ENCODE results near the gene NAT9.

DNA sequence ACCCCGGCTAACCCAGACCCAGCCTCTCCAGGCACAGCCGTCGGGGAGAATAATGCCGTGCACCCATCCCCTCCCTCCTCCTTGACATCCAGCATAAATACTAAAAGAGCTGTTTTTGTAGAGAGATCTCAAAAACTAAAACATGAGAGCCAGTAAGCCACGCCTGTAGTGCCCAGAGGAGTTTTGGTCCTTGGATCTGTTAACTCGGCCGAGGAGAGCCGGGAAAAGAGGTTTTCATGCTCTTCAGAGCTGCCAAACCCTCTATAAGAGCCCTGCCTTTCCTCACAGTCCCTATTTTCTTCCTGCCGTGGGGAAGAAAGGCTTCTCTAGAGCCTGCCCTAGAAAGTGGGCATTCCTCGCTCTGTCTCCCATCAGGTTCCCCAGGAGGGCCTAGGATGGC is 30.2 kb upstream of the NAT9 start:
- TF ChIP-seq, protein P1, sequence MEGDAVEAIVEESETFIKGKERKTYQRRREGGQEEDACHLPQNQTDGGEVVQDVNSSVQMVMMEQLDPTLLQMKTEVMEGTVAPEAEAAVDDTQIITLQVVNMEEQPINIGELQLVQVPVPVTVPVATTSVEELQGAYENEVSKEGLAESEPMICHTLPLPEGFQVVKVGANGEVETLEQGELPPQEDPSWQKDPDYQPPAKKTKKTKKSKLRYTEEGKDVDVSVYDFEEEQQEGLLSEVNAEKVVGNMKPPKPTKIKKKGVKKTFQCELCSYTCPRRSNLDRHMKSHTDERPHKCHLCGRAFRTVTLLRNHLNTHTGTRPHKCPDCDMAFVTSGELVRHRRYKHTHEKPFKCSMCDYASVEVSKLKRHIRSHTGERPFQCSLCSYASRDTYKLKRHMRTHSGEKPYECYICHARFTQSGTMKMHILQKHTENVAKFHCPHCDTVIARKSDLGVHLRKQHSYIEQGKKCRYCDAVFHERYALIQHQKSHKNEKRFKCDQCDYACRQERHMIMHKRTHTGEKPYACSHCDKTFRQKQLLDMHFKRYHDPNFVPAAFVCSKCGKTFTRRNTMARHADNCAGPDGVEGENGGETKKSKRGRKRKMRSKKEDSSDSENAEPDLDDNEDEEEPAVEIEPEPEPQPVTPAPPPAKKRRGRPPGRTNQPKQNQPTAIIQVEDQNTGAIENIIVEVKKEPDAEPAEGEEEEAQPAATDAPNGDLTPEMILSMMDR (conservative IDR thresholded peaks at IDR 0.05; ENCODE audit: low read depth in 2 of 2): no peak
- TF ChIP-seq EZH2 (IDR thresholded peaks at IDR 0.05; ENCODE audit: low read depth, unreplicated experiment) (no peak), JUNB (IDR thresholded peaks at IDR 0.05; ENCODE audit: unreplicated experiment) (no peak), EZH2phosphoT487 (IDR thresholded peaks at IDR 0.05; ENCODE audit: unreplicated experiment) (no peak), CREB1 (CRISPR knock-in tag; IDR thresholded peaks at IDR 0.05; ENCODE audit: low read depth) (no peak), ZNF331 (CRISPR knock-in tag; IDR thresholded peaks at IDR 0.05; ENCODE audit: low read depth) (no peak), POLR2AphosphoS5 (IDR thresholded peaks at IDR 0.05; ENCODE audit: low read depth) (no peak), NANOG (IDR thresholded peaks at IDR 0.05; ENCODE audit: borderline replicate concordance) (no peak)
- TF ChIP-seq, protein P2, sequence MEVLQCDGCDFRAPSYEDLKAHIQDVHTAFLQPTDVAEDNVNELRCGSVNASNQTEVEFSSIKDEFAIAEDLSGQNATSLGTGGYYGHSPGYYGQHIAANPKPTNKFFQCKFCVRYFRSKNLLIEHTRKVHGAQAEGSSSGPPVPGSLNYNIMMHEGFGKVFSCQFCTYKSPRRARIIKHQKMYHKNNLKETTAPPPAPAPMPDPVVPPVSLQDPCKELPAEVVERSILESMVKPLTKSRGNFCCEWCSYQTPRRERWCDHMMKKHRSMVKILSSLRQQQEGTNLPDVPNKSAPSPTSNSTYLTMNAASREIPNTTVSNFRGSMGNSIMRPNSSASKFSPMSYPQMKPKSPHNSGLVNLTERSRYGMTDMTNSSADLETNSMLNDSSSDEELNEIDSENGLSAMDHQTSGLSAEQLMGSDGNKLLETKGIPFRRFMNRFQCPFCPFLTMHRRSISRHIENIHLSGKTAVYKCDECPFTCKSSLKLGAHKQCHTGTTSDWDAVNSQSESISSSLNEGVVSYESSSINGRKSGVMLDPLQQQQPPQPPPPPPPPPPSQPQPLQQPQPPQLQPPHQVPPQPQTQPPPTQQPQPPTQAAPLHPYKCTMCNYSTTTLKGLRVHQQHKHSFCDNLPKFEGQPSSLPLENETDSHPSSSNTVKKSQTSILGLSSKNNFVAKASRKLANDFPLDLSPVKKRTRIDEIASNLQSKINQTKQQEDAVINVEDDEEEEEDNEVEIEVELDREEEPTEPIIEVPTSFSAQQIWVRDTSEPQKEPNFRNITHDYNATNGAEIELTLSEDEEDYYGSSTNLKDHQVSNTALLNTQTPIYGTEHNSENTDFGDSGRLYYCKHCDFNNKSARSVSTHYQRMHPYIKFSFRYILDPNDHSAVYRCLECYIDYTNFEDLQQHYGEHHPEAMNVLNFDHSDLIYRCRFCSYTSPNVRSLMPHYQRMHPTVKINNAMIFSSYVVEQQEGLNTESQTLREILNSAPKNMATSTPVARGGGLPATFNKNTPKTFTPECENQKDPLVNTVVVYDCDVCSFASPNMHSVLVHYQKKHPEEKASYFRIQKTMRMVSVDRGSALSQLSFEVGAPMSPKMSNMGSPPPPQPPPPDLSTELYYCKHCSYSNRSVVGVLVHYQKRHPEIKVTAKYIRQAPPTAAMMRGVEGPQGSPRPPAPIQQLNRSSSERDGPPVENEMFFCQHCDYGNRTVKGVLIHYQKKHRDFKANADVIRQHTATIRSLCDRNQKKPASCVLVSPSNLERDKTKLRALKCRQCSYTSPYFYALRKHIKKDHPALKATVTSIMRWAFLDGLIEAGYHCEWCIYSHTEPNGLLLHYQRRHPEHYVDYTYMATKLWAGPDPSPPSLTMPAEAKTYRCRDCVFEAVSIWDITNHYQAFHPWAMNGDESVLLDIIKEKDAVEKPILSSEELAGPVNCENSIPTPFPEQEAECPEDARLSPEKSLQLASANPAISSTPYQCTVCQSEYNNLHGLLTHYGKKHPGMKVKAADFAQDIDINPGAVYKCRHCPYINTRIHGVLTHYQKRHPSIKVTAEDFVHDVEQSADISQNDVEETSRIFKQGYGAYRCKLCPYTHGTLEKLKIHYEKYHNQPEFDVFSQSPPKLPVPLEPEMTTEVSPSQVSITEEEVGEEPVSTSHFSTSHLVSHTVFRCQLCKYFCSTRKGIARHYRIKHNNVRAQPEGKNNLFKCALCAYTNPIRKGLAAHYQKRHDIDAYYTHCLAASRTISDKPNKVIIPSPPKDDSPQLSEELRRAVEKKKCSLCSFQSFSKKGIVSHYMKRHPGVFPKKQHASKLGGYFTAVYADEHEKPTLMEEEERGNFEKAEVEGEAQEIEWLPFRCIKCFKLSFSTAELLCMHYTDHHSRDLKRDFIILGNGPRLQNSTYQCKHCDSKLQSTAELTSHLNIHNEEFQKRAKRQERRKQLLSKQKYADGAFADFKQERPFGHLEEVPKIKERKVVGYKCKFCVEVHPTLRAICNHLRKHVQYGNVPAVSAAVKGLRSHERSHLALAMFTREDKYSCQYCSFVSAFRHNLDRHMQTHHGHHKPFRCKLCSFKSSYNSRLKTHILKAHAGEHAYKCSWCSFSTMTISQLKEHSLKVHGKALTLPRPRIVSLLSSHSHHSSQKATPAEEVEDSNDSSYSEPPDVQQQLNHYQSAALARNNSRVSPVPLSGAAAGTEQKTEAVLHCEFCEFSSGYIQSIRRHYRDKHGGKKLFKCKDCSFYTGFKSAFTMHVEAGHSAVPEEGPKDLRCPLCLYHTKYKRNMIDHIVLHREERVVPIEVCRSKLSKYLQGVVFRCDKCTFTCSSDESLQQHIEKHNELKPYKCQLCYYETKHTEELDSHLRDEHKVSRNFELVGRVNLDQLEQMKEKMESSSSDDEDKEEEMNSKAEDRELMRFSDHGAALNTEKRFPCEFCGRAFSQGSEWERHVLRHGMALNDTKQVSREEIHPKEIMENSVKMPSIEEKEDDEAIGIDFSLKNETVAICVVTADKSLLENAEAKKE (CRISPR knock-in tag; IDR thresholded peaks at IDR 0.05): no peak
- TF ChIP-seq, protein P3, sequence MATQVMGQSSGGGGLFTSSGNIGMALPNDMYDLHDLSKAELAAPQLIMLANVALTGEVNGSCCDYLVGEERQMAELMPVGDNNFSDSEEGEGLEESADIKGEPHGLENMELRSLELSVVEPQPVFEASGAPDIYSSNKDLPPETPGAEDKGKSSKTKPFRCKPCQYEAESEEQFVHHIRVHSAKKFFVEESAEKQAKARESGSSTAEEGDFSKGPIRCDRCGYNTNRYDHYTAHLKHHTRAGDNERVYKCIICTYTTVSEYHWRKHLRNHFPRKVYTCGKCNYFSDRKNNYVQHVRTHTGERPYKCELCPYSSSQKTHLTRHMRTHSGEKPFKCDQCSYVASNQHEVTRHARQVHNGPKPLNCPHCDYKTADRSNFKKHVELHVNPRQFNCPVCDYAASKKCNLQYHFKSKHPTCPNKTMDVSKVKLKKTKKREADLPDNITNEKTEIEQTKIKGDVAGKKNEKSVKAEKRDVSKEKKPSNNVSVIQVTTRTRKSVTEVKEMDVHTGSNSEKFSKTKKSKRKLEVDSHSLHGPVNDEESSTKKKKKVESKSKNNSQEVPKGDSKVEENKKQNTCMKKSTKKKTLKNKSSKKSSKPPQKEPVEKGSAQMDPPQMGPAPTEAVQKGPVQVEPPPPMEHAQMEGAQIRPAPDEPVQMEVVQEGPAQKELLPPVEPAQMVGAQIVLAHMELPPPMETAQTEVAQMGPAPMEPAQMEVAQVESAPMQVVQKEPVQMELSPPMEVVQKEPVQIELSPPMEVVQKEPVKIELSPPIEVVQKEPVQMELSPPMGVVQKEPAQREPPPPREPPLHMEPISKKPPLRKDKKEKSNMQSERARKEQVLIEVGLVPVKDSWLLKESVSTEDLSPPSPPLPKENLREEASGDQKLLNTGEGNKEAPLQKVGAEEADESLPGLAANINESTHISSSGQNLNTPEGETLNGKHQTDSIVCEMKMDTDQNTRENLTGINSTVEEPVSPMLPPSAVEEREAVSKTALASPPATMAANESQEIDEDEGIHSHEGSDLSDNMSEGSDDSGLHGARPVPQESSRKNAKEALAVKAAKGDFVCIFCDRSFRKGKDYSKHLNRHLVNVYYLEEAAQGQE (IDR thresholded peaks at IDR 0.05; ENCODE audit: unreplicated experiment): no peak
- TF ChIP-seq, protein P4, sequence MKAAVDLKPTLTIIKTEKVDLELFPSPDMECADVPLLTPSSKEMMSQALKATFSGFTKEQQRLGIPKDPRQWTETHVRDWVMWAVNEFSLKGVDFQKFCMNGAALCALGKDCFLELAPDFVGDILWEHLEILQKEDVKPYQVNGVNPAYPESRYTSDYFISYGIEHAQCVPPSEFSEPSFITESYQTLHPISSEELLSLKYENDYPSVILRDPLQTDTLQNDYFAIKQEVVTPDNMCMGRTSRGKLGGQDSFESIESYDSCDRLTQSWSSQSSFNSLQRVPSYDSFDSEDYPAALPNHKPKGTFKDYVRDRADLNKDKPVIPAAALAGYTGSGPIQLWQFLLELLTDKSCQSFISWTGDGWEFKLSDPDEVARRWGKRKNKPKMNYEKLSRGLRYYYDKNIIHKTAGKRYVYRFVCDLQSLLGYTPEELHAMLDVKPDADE (IDR thresholded peaks at IDR 0.05): no peak
